Measurements from ENCODE around the gene ODR4. TPM values are rescaled to one million over a fixed set of nuclear protein-coding genes. Genes with fewer than 3 reads are reported as not detected.

ODR4 gene
- total and polyA plus RNA-seq, 2 experiments from 2014 or later: 22.8 to 29.2 TPM

GRCh38 chr1:186438567-186438966, 62.9 kb downstream of the ODR4 start:
- DNase-seq (ENCODE audit: low spot score): no peak
- Histone ChIP-seq H3K4me3 (no peak overlapping the region), H3K4me1 (ENCODE audit: insufficient read depth) (no peaks in the 10 kb centered on the region), H3K79me2 (no peaks in the 10 kb centered on the region), H3K9me3 (ENCODE audit: low read depth) (no peaks in the 10 kb centered on the region), H3K27ac (no peak overlapping the region), H4K20me1 (ENCODE audit: insufficient read depth, poor library complexity, severe bottlenecking) (no peaks in the 10 kb centered on the region), H3K4me2 (no peak overlapping the region), H3K27me3 (no peaks in the 10 kb centered on the region), H3K9me2 (replicated peaks; ENCODE audit: insufficient read depth) (no peaks in the 10 kb centered on the region), H2AFZ (no peak overlapping the region), H3K36me3 (replicated peaks; ENCODE audit: insufficient read depth, low read depth) (no peaks in the 10 kb centered on the region)
- TF ChIP-seq, protein P1, sequence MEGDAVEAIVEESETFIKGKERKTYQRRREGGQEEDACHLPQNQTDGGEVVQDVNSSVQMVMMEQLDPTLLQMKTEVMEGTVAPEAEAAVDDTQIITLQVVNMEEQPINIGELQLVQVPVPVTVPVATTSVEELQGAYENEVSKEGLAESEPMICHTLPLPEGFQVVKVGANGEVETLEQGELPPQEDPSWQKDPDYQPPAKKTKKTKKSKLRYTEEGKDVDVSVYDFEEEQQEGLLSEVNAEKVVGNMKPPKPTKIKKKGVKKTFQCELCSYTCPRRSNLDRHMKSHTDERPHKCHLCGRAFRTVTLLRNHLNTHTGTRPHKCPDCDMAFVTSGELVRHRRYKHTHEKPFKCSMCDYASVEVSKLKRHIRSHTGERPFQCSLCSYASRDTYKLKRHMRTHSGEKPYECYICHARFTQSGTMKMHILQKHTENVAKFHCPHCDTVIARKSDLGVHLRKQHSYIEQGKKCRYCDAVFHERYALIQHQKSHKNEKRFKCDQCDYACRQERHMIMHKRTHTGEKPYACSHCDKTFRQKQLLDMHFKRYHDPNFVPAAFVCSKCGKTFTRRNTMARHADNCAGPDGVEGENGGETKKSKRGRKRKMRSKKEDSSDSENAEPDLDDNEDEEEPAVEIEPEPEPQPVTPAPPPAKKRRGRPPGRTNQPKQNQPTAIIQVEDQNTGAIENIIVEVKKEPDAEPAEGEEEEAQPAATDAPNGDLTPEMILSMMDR (IDR thresholded peaks at IDR 0.05; ENCODE audit: poor library complexity): no peak
- TF ChIP-seq EZH2 (IDR thresholded peaks at IDR 0.05; ENCODE audit: borderline replicate concordance) (no peak), EZH2phosphoT487 (IDR thresholded peaks at IDR 0.05; ENCODE audit: low read depth, severe bottlenecking, unreplicated experiment) (no peak)
- 77% methylated on average over 5 of the region's 5 CpGs for WGBS (ENCODE audit: low lambda C conversion rate, missing lambda C conversion rate)

GRCh38 chr1:186440584-186440983, 64.9 kb downstream of the ODR4 start:
- Histone ChIP-seq H3K36me3 (replicated peaks; ENCODE audit: insufficient read depth, low read depth) (no peaks in the 10 kb centered on the region), H3K9me2 (replicated peaks; ENCODE audit: insufficient read depth) (no peaks in the 10 kb centered on the region), H4K20me1 (ENCODE audit: insufficient read depth, poor library complexity, severe bottlenecking) (no peaks in the 10 kb centered on the region), H3K27me3 (no peaks in the 10 kb centered on the region), H3K9me3 (ENCODE audit: low read depth) (no peaks in the 10 kb centered on the region), H3K79me2 (no peaks in the 10 kb centered on the region), H3K4me3 (no peak overlapping the region), H3K4me2 (no peak overlapping the region), H2AFZ (no peak overlapping the region), H3K27ac (no peak overlapping the region), H3K4me1 (ENCODE audit: insufficient read depth) (no peaks in the 10 kb centered on the region)
- TF ChIP-seq, protein P1 (IDR thresholded peaks at IDR 0.05; ENCODE audit: poor library complexity): no peak
- TF ChIP-seq EZH2 (IDR thresholded peaks at IDR 0.05; ENCODE audit: borderline replicate concordance) (no peak), EZH2phosphoT487 (IDR thresholded peaks at IDR 0.05; ENCODE audit: low read depth, severe bottlenecking, unreplicated experiment) (no peak)
- 36% methylated on average over 3 of the region's 3 CpGs for WGBS (ENCODE audit: low lambda C conversion rate, missing lambda C conversion rate)
- no peak for DNase-seq (ENCODE audit: low spot score)

- no peaks in the 10 kb centered on the region for H4K20me1 ChIP-seq (ENCODE audit: insufficient read depth, poor library complexity, severe bottlenecking)
- H3K9me2 ChIP-seq (replicated peaks; ENCODE audit: insufficient read depth): no peaks in the 10 kb centered on the region
- H2AFZ ChIP-seq: no peak overlapping the region
- H3K4me3 ChIP-seq: no peak overlapping the region
- no peaks in the 10 kb centered on the region for H3K79me2 ChIP-seq
- H3K27ac ChIP-seq: no peak overlapping the region
- no peaks in the 10 kb centered on the region for H3K9me3 ChIP-seq (ENCODE audit: low read depth)
- H3K27me3 ChIP-seq: no peaks in the 10 kb centered on the region
- no peak for DNase-seq (ENCODE audit: low spot score)
- no peaks in the 10 kb centered on the region for H3K36me3 ChIP-seq (replicated peaks; ENCODE audit: insufficient read depth, low read depth)
- H3K4me1 ChIP-seq (ENCODE audit: insufficient read depth): no peaks in the 10 kb centered on the region
- TF ChIP-seq, protein P1 (IDR thresholded peaks at IDR 0.05; ENCODE audit: poor library complexity): no peak
- no peak for TF ChIP-seq EZH2 (IDR thresholded peaks at IDR 0.05; ENCODE audit: borderline replicate concordance)
- TF ChIP-seq EZH2phosphoT487 (IDR thresholded peaks at IDR 0.05; ENCODE audit: low read depth, severe bottlenecking, unreplicated experiment): no peak
- 57% methylated on average over 1 of the region's 1 CpG for WGBS (ENCODE audit: low lambda C conversion rate, missing lambda C conversion rate)
- H3K4me2 ChIP-seq: no peak overlapping the region
Observed at GRCh38 chr1:186442651-186443375, 67.2 kb downstream of the ODR4 start.
